Measurements from ENCODE around the gene TNFSF13B.

The TNFSF13B gene

DNA sequence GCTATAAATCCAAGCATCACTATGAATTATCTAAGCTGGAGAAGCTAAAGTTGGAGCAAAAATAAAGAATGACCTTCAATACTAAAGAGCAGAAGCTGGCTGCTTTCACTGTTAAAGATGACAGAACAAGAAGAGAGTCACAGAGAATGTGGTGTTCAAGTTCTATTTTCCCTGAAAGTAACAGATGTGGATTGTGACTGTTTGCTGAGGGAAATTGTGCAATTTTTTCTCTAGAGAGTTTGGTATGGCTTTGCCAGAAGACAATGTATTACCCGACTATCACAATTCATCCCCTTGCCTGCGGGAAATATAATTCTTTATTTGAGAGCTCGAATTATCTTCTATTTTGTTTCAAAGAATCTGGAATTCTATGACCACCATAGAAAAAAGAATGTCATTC lies 83.1 kb downstream of the TNFSF13B start:
- DNase-seq, result no peak

- DNase-seq, result no peak
Observed at GRCh38 chr13:108357228-108357627, 87.7 kb downstream of the TNFSF13B start.

All from activated naive CD4-positive, alpha-beta T cell (primary cell).